SK-N-SH treated with all-trans-retinoic acid at 6 μM for 48 hours (cell line): ENCODE measurements around the gene TEX13D.

Experiments
- ATAC-seq: fragments of 200-7000 bp; cut with Tn5 transposase; 3 replicates; pipeline ENCODE4 v1.9.1; 2020; ENCODE audit warnings: mild to moderate bottlenecking, moderate library complexity
- ARNTL ChIP-seq: fragments of 450-650 bp; formaldehyde crosslinking; IDR thresholded peaks from 2 replicates; pipeline ENCODE4 v1.5.0; 2020; ENCODE audit warnings: low read depth, mild to moderate bottlenecking, moderate library complexity, borderline replicate concordance
- ESRRG ChIP-seq: fragments of 250-450 bp; sonication (Bioruptor Pico); IDR thresholded peaks from 2 replicates; pipeline ENCODE4 v1.6.1; 2021; ENCODE audit warnings: mild to moderate bottlenecking
- GLIS3 ChIP-seq: fragments of 250-450 bp; sonication (Bioruptor Pico); IDR thresholded peaks from 2 replicates; pipeline ENCODE4 v1.5.0; 2020; ENCODE audit warnings: mild to moderate bottlenecking, moderate library complexity
- PPARA ChIP-seq: fragments of 250-450 bp; sonication (Bioruptor Pico); IDR thresholded peaks from 2 replicates; pipeline ENCODE4 v1.5.0; 2020; ENCODE audit warnings: mild to moderate bottlenecking, borderline replicate concordance
- RARB ChIP-seq: fragments of 250-450 bp; sonication (Bioruptor Pico); IDR thresholded peaks from 2 replicates; pipeline ENCODE4 v1.8.0; 2021; ENCODE audit warnings: mild to moderate bottlenecking, moderate library complexity
- SNAI2 ChIP-seq: fragments of 250-450 bp; sonication (Bioruptor Pico); IDR thresholded peaks from 2 replicates; pipeline ENCODE4 v1.5.0; 2020; ENCODE audit warnings: mild to moderate bottlenecking, moderate library complexity
- TOX ChIP-seq: fragments of 250-450 bp; sonication (Bioruptor Pico); IDR thresholded peaks from 2 replicates; pipeline ENCODE4 v1.8.0; 2021; ENCODE audit warnings: mild to moderate bottlenecking, moderate library complexity, borderline replicate concordance
- ZC3H10 ChIP-seq: fragments of 250-450 bp; sonication (Bioruptor Pico); IDR thresholded peaks from 2 replicates; pipeline ENCODE4 v1.5.1; 2021; ENCODE audit warnings: mild to moderate bottlenecking, moderate library complexity
- ZFP3 ChIP-seq: fragments of 250-450 bp; sonication (Bioruptor Pico); IDR thresholded peaks from 2 replicates; pipeline ENCODE4 v1.5.0; 2020; ENCODE audit warnings: mild to moderate bottlenecking, moderate library complexity
- ZNF70 ChIP-seq: fragments of 450-650 bp; formaldehyde crosslinking; IDR thresholded peaks from 2 replicates; pipeline ENCODE4 v1.5.0; 2020; ENCODE audit warnings: mild to moderate bottlenecking, moderate library complexity
- ZNF8 ChIP-seq: fragments of 450-650 bp; formaldehyde crosslinking; IDR thresholded peaks from 2 replicates; pipeline ENCODE4 v1.5.0; 2020; ENCODE audit warnings: mild to moderate bottlenecking, moderate library complexity
- TF ChIP-seq, protein P1 (sequence below): fragments of 250-450 bp; sonication (Bioruptor Pico); IDR thresholded peaks from 2 replicates; pipeline ENCODE4 v1.8.0; 2020; ENCODE audit warnings: mild to moderate bottlenecking, moderate library complexity, borderline replicate concordance
- TF ChIP-seq, protein P2 (sequence below): fragments of 250-450 bp; sonication (Bioruptor Pico); IDR thresholded peaks from 2 replicates; pipeline ENCODE4 v1.5.1; 2020; ENCODE audit warnings: low read depth, mild to moderate bottlenecking, moderate library complexity
- TF ChIP-seq, protein P3 (sequence below): fragments of 250-450 bp; sonication (Bioruptor Pico); IDR thresholded peaks from 2 replicates; pipeline ENCODE4 v1.8.0; 2021; ENCODE audit warnings: low read depth, mild to moderate bottlenecking, moderate library complexity, borderline replicate concordance
- TF ChIP-seq, protein P4 (sequence below): fragments of 250-450 bp; sonication (Bioruptor Pico); IDR thresholded peaks from 2 replicates; pipeline ENCODE4 v1.5.0; 2020; ENCODE audit warnings: mild to moderate bottlenecking, moderate library complexity
- TF ChIP-seq, protein P5 (sequence below): fragments of 250-450 bp; sonication (Bioruptor Pico); IDR thresholded peaks from 2 replicates; pipeline ENCODE4 v1.5.1; 2021; ENCODE audit warnings: mild to moderate bottlenecking, moderate library complexity

TEX13D gene

DNA sequence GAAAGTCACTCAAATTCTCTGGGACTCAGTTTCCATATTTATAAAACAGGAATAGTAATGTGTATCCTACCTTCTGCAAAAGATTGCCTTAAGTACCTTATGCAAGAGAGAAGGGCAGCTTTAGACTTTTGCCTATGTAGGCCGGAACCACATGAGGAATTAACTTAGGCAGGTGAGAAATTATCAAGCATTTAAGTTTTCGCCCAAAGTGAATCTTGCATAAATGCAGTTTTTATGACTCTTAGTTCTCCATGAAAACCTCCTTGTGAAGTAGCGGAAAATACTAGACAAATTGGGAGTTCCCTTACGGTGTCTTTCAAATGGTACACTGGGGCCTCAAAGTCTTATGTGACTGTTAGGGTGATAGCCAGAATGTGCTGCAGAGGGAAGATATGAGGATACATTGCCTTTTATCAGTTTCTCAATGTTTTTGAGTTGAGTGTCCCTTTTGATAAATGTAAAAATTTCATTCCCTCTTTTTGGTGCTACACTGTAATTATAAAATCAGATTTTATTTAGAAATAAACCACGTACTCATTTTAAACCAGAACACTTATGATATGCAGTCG lies 16.5 kb downstream of the TEX13D start:
- TF ChIP-seq, protein P1, sequence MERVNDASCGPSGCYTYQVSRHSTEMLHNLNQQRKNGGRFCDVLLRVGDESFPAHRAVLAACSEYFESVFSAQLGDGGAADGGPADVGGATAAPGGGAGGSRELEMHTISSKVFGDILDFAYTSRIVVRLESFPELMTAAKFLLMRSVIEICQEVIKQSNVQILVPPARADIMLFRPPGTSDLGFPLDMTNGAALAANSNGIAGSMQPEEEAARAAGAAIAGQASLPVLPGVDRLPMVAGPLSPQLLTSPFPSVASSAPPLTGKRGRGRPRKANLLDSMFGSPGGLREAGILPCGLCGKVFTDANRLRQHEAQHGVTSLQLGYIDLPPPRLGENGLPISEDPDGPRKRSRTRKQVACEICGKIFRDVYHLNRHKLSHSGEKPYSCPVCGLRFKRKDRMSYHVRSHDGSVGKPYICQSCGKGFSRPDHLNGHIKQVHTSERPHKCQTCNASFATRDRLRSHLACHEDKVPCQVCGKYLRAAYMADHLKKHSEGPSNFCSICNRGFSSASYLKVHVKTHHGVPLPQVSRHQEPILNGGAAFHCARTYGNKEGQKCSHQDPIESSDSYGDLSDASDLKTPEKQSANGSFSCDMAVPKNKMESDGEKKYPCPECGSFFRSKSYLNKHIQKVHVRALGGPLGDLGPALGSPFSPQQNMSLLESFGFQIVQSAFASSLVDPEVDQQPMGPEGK = no peak
- TF ChIP-seq ZNF8 (CRISPR knock-in tag) = no peak
- no peak for TF ChIP-seq ZC3H10 (CRISPR knock-in tag)
- TF ChIP-seq TOX = no peak
- TF ChIP-seq, protein P2, sequence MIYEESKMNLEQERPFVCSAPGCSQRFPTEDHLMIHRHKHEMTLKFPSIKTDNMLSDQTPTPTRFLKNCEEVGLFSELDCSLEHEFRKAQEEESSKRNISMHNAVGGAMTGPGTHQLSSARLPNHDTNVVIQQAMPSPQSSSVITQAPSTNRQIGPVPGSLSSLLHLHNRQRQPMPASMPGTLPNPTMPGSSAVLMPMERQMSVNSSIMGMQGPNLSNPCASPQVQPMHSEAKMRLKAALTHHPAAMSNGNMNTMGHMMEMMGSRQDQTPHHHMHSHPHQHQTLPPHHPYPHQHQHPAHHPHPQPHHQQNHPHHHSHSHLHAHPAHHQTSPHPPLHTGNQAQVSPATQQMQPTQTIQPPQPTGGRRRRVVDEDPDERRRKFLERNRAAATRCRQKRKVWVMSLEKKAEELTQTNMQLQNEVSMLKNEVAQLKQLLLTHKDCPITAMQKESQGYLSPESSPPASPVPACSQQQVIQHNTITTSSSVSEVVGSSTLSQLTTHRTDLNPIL = no peak
- TF ChIP-seq ZFP3 (CRISPR knock-in tag) = no peak
- TF ChIP-seq, protein P3, sequence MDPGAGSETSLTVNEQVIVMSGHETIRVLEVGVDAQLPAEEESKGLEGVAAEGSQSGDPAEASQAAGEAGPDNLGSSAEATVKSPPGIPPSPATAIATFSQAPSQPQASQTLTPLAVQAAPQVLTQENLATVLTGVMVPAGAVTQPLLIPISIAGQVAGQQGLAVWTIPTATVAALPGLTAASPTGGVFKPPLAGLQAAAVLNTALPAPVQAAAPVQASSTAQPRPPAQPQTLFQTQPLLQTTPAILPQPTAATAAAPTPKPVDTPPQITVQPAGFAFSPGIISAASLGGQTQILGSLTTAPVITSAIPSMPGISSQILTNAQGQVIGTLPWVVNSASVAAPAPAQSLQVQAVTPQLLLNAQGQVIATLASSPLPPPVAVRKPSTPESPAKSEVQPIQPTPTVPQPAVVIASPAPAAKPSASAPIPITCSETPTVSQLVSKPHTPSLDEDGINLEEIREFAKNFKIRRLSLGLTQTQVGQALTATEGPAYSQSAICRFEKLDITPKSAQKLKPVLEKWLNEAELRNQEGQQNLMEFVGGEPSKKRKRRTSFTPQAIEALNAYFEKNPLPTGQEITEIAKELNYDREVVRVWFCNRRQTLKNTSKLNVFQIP (CRISPR knock-in tag) = no peak
- TF ChIP-seq ARNTL (CRISPR knock-in tag) = no peak
- TF ChIP-seq RARB = no peak
- TF ChIP-seq ZNF70 (CRISPR knock-in tag) = no peak
- TF ChIP-seq ESRRG (CRISPR knock-in tag) = no peak
- no peak for TF ChIP-seq PPARA (CRISPR knock-in tag)
- TF ChIP-seq, protein P4, sequence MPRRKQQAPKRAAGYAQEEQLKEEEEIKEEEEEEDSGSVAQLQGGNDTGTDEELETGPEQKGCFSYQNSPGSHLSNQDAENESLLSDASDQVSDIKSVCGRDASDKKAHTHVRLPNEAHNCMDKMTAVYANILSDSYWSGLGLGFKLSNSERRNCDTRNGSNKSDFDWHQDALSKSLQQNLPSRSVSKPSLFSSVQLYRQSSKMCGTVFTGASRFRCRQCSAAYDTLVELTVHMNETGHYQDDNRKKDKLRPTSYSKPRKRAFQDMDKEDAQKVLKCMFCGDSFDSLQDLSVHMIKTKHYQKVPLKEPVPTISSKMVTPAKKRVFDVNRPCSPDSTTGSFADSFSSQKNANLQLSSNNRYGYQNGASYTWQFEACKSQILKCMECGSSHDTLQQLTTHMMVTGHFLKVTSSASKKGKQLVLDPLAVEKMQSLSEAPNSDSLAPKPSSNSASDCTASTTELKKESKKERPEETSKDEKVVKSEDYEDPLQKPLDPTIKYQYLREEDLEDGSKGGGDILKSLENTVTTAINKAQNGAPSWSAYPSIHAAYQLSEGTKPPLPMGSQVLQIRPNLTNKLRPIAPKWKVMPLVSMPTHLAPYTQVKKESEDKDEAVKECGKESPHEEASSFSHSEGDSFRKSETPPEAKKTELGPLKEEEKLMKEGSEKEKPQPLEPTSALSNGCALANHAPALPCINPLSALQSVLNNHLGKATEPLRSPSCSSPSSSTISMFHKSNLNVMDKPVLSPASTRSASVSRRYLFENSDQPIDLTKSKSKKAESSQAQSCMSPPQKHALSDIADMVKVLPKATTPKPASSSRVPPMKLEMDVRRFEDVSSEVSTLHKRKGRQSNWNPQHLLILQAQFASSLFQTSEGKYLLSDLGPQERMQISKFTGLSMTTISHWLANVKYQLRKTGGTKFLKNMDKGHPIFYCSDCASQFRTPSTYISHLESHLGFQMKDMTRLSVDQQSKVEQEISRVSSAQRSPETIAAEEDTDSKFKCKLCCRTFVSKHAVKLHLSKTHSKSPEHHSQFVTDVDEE (CRISPR knock-in tag) = no peak

DNA sequence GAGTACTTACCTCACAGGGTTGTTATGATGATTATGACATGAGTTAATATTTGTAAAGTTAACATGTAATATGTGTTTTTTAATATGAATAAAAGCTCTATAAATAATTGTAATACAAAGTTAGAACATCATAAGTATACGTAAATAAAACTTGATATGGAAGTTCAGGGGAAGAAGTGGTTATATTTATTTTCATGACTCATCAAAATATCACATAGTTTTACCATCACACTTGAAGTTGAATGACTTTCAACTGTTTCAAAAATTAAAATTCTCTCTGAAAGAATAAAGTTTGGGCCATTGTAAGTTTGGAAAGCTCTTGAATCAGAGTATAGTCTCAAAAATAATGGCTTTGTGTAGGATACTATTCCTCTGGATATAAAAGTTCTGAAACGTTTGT lies 22.2 kb downstream of the TEX13D start:
- TF ChIP-seq ZNF8 (CRISPR knock-in tag) = no peak
- TF ChIP-seq, protein P2 = no peak
- TF ChIP-seq GLIS3 = no peak
- no peak for TF ChIP-seq SNAI2 (CRISPR knock-in tag)
- TF ChIP-seq ARNTL (CRISPR knock-in tag) = no peak
- no peak for ATAC-seq

More for the DNA sequence above, 16.5 kb downstream of the TEX13D start:
- ATAC-seq = no peak

DNA sequence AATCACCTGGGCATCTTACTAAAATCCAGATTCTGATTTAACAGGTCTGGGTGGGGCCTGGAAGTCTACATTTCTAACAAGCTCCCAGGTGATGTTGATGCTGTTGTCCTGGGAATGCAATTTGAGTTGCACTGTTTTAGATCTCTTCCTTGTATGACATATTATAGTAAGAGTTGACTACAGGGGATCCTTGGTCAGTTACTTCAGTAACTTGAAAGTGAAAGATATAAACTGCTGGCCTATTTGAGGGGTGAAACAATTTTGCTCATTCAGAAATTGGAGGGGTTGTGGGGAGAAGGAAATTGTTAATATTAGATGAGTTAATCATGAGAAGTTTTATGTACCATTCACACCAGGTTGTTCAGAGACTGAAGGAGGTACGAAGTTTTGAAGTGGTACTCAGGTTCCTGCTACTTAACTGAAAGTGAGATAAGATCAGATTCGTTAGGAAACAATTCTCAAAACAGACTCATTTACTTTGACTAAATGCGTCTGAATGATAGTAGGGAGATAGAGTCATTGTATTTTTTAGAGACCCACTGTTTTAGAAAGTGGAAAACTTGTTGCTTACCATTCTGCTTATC lies 26.4 kb downstream of the TEX13D start:
- no peak for TF ChIP-seq ZNF70 (CRISPR knock-in tag)
- ATAC-seq = no peak

DNA sequence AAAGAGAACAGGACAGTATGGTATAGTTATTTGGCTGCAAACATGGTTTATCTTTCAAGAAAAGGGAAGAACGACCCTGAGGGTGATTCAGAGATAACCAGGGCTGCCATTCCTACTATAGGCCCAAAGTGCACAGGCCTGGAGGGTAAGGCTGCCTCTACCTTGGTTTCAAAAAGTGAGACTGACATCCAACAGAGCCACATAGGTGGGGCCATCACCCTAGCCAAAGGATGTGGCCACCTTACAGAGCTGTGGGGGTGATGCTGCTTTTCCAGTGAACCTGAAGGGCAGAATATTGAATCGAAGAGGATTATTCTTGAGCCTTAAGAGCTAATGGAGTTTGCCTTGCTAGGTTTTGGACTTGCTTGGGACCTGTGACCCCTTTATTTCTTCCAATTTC lies 29.6 kb downstream of the TEX13D start:
- ATAC-seq = no peak
- TF ChIP-seq, protein P2 = no peak
- TF ChIP-seq, protein P5, sequence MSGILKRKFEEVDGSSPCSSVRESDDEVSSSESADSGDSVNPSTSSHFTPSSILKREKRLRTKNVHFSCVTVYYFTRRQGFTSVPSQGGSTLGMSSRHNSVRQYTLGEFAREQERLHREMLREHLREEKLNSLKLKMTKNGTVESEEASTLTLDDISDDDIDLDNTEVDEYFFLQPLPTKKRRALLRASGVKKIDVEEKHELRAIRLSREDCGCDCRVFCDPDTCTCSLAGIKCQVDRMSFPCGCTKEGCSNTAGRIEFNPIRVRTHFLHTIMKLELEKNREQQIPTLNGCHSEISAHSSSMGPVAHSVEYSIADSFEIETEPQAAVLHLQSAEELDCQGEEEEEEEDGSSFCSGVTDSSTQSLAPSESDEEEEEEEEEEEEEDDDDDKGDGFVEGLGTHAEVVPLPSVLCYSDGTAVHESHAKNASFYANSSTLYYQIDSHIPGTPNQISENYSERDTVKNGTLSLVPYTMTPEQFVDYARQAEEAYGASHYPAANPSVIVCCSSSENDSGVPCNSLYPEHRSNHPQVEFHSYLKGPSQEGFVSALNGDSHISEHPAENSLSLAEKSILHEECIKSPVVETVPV (CRISPR knock-in tag) = no peak
